PC-9 (cell line): ENCODE measurements around the gene SUSD5. TPM values are rescaled to one million over a fixed set of nuclear protein-coding genes. Genes with fewer than 3 reads are reported as not detected.

ENCODE experiments used
- BruUV-seq: library from RNA; stranded (reverse); fragments of 400-500 nt; replicated peaks from 2 replicates; lab custom pipeline; 2021; lab: Mats Ljungman, UMichigan
- CTCF ChIA-PET: fragments of 300-600 bp; sonication (Branson Sonifier 250); formaldehyde crosslinking; loops from one replicate; lab custom pipeline; 2022; ENCODE audit warnings: antibody characterized with exemption; lab: Charles Lee
- POLR2A ChIA-PET: fragments of 300-600 bp; sonication (Branson Sonifier 250); formaldehyde crosslinking; loops from one replicate; lab custom pipeline; 2022; ENCODE audit warnings: antibody characterized with exemption; ENCODE audit not compliant: unreplicated experiment; lab: Charles Lee
- DNase-seq, 2 experiments: peaks; one replicate each; pipeline versions ENCODE4 v3.0.0 to v3.0.0-alpha.2; 2015 to 2022; ENCODE audit warnings: mixed read lengths in 1 of 2
- H2AFZ ChIP-seq: fragments of 200-600 bp; sonication (generic); 2 replicates; pipeline ENCODE4 v1.8.1; 2017; ENCODE audit warnings: antibody characterized with exemption
- H3F3A ChIP-seq: fragments of 200-600 bp; sonication (generic); 2 replicates; pipeline ENCODE4 v1.8.1; 2017; ENCODE audit warnings: antibody characterized with exemption, mild to moderate bottlenecking, low read depth; ENCODE audit not compliant: insufficient read depth
- H3K27ac ChIP-seq: fragments of 200-600 bp; sonication (generic); 2 replicates; pipeline ENCODE4 v1.6.1; 2016; ENCODE audit warnings: mixed run types
- H3K27me3 ChIP-seq: fragments of 200-600 bp; sonication (generic); 2 replicates; pipeline ENCODE4 v1.6.1; 2016; ENCODE audit warnings: low read depth, mixed run types; ENCODE audit not compliant: insufficient read depth
- H3K36me3 ChIP-seq: fragments of 200-600 bp; sonication (generic); 2 replicates; pipeline ENCODE4 v1.6.1; 2016; ENCODE audit warnings: low read depth, mixed run types
- H3K4me1 ChIP-seq: fragments of 200-600 bp; sonication (generic); replicated peaks from 2 replicates; pipeline ENCODE4 v1.6.1; 2016; ENCODE audit warnings: mixed run types; ENCODE audit not compliant: insufficient read depth
- H3K4me2 ChIP-seq: fragments of 200-600 bp; sonication (generic); 2 replicates; pipeline ENCODE4 v1.6.1; 2017; ENCODE audit warnings: mixed run types
- H3K4me3 ChIP-seq: fragments of 200-600 bp; sonication (generic); 2 replicates; pipeline ENCODE4 v1.6.1; 2016; ENCODE audit warnings: mixed run types
- H3K79me2 ChIP-seq: fragments of 200-600 bp; sonication (generic); 2 replicates; pipeline ENCODE4 v1.6.1; 2017; ENCODE audit warnings: low read depth, mixed run types
- H3K9me2 ChIP-seq: fragments of 200-600 bp; sonication (generic); 2 replicates; pipeline ENCODE4 v1.8.1; 2017; ENCODE audit warnings: mild to moderate bottlenecking; ENCODE audit not compliant: insufficient read depth
- H3K9me3 ChIP-seq: fragments of 200-600 bp; sonication (generic); 2 replicates; pipeline ENCODE4 v1.8.1; 2016; ENCODE audit warnings: low read depth; ENCODE audit not compliant: insufficient read depth
- H4K20me1 ChIP-seq: fragments of 200-600 bp; sonication (generic); 2 replicates; pipeline ENCODE4 v1.8.1; 2017; ENCODE audit not compliant: insufficient read depth
- EZH2 ChIP-seq: fragments of 200-600 bp; sonication (generic); IDR thresholded peaks from 2 replicates; pipeline ENCODE4 v1.8.0; 2017; ENCODE audit warnings: antibody characterized with exemption, low read depth
- intact Hi-C: fragments of 100-400 bp; cut with micrococcal nuclease; formaldehyde crosslinking; loops from one replicate; pipeline ENCODE4 v1.10.0; 2022; ENCODE audit not compliant: unreplicated experiment
- total RNA-seq: library from RNA; stranded (reverse); gene quantifications from 2 replicates; pipeline ENCODE4 v1.2.3, GENCODE V29; 2021
- TF ChIP-seq, protein P1 (sequence below): fragments of 200-600 bp; sonication (generic); conservative IDR thresholded peaks from 2 replicates; pipeline ENCODE4 v1.6.1; 2017; ENCODE audit warnings: mixed run types, antibody characterized with exemption, mild to moderate bottlenecking, moderate library complexity

The SUSD5 gene
- total RNA-seq, 1 experiment from 2014 or later = 0.35 TPM

DNA sequence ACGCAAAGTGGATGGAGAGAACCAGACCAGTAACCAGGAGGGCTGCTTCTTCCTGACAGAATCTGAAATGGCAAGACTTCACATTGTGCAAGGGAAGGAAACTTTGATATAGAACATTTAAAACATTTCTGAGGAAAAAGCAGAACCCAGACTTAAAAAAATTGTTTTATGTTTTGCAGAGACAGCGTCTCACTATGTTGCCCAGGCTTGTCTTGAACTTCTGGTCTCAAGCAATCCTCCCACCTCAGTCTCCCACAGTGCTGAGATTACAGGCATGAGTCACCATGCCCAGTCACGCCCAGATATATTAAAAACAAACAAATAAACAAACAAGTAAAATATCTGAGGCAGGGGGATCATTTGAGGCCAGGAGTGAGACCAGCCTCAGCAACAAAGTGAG lies 58.6 kb downstream of the SUSD5 start:
- H3K4me2 ChIP-seq = no peak overlapping the region
- intact Hi-C loops = no loop called here
- no peaks in the 10 kb centered on the region for H3K9me3 ChIP-seq
- no peak overlapping the region for H3K27ac ChIP-seq
- DNase-seq = no peak
- no peaks in the 10 kb centered on the region for H3K79me2 ChIP-seq
- TF ChIP-seq, protein P1, sequence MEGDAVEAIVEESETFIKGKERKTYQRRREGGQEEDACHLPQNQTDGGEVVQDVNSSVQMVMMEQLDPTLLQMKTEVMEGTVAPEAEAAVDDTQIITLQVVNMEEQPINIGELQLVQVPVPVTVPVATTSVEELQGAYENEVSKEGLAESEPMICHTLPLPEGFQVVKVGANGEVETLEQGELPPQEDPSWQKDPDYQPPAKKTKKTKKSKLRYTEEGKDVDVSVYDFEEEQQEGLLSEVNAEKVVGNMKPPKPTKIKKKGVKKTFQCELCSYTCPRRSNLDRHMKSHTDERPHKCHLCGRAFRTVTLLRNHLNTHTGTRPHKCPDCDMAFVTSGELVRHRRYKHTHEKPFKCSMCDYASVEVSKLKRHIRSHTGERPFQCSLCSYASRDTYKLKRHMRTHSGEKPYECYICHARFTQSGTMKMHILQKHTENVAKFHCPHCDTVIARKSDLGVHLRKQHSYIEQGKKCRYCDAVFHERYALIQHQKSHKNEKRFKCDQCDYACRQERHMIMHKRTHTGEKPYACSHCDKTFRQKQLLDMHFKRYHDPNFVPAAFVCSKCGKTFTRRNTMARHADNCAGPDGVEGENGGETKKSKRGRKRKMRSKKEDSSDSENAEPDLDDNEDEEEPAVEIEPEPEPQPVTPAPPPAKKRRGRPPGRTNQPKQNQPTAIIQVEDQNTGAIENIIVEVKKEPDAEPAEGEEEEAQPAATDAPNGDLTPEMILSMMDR = no peak
- H4K20me1 ChIP-seq = no peaks in the 10 kb centered on the region
- no peaks in the 10 kb centered on the region for H3K36me3 ChIP-seq
- H3K27me3 ChIP-seq = no peaks in the 10 kb centered on the region
- ChIA-PET POLR2A (no interaction called here), CTCF (no interaction called here)
- no peak overlapping the region for H3K4me3 ChIP-seq
- H3F3A ChIP-seq = no peaks in the 10 kb centered on the region
- H2AFZ ChIP-seq = no peak overlapping the region
- H3K4me1 ChIP-seq = no peaks in the 10 kb centered on the region
- H3K9me2 ChIP-seq = no peaks in the 10 kb centered on the region
- no TSS peak for BruUV-seq

DNA sequence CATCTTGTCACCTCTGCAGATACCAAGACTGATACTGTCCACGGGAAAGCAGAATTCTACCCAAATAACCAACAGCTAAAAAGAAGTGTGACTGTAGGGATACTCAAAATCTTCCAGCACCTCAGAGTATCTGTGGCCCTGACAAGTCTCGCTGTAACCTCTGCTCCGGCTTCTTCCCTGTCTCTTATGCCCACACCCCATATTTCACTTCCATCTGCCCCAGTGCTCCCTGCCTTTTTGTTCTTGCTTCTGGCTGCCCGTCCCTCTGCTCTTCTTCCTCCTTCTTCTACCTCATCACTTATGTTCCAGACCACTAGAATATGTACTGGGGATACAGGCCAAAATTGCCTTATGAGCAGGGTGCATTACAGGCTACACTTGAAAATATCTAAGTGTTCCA lies 59.4 kb downstream of the SUSD5 start:
- no peaks in the 10 kb centered on the region for H3F3A ChIP-seq
- no peak overlapping the region for H2AFZ ChIP-seq
- H4K20me1 ChIP-seq = no peaks in the 10 kb centered on the region
- H3K9me3 ChIP-seq = no peaks in the 10 kb centered on the region
- no peak for DNase-seq
- H3K27me3 ChIP-seq = no peaks in the 10 kb centered on the region
- H3K27ac ChIP-seq = no peak overlapping the region
- no peaks in the 10 kb centered on the region for H3K79me2 ChIP-seq
- intact Hi-C loops = no loop called here
- H3K4me1 ChIP-seq = no peaks in the 10 kb centered on the region
- TF ChIP-seq EZH2 = no peak
- TF ChIP-seq, protein P1 = no peak
- no peak overlapping the region for H3K4me3 ChIP-seq
- POLR2A ChIA-PET = no interaction called here
- CTCF ChIA-PET = no interaction called here
- no TSS peak for BruUV-seq
- H3K4me2 ChIP-seq = no peak overlapping the region
- no peaks in the 10 kb centered on the region for H3K9me2 ChIP-seq
- no peaks in the 10 kb centered on the region for H3K36me3 ChIP-seq

DNA sequence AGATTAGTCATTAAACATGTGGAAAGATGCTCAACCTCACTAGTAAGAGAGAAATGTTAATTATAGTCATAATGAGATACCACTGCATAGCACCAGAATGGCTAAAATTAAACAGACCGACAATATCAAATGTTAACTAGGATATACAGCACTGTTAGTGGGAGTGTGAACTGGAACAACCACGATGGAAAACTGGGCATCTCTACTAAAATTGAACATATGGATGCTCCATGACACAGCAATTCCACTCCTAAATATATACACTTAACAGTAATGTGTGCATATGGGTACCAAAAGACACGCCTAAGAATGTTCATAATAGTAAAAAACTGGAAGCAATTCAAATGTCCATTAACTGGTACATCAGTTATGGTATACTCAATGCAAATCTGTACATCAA lies 63.3 kb downstream of the SUSD5 start:
- no peaks in the 10 kb centered on the region for H3F3A ChIP-seq
- no peak overlapping the region for H3K4me2 ChIP-seq
- no peak overlapping the region for H2AFZ ChIP-seq
- H3K9me2 ChIP-seq = no peaks in the 10 kb centered on the region
- DNase-seq = no peak
- H3K4me1 ChIP-seq = no peaks in the 10 kb centered on the region
- no peak overlapping the region for H3K4me3 ChIP-seq
- H3K27ac ChIP-seq = no peak overlapping the region
- H3K9me3 ChIP-seq = no peaks in the 10 kb centered on the region
- no peaks in the 10 kb centered on the region for H3K79me2 ChIP-seq
- no peaks in the 10 kb centered on the region for H3K36me3 ChIP-seq
- CTCF ChIA-PET = no interaction called here
- no peaks in the 10 kb centered on the region for H3K27me3 ChIP-seq
- no peak for TF ChIP-seq EZH2
- POLR2A ChIA-PET = no interaction called here
- intact Hi-C loops = no loop called here
- no TSS peak for BruUV-seq
- no peaks in the 10 kb centered on the region for H4K20me1 ChIP-seq

DNA sequence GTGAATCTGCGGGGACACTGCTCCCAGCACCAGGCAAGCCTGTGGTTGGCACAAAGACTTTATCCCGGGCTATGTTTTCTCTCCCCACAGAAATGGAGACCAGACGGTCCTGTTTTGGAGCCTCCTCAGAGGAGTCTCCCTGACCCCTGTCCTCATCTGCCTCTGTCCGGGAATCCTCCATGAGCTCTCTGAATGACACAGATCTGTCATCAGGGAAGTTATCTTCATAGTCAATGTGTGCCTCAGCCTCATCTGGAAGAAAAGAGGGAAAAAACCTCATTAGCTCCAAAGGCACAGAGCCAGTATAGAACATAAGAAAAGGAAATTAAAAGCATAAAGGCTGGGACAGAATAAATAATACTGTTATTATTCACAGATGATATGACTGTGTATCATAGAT lies 64.8 kb downstream of the SUSD5 start:
- H4K20me1 ChIP-seq = no peaks in the 10 kb centered on the region

More for the DNA sequence above, 64.8 kb downstream of the SUSD5 start:
- intact Hi-C loops = no loop called here
- BruUV-seq = no TSS peak
- Histone ChIP-seq H2AFZ (no peak overlapping the region), H3K4me1 (no peaks in the 10 kb centered on the region), H3F3A (no peaks in the 10 kb centered on the region), H3K27me3 (no peaks in the 10 kb centered on the region), H3K9me2 (no peaks in the 10 kb centered on the region), H3K36me3 (no peaks in the 10 kb centered on the region), H3K4me2 (no peak overlapping the region), H3K4me3 (no peak overlapping the region), H3K27ac (no peak overlapping the region), H3K9me3 (no peaks in the 10 kb centered on the region), H3K79me2 (no peaks in the 10 kb centered on the region)
- ChIA-PET CTCF (no interaction called here), POLR2A (no interaction called here)
- TF ChIP-seq, protein P1 = no peak
- TF ChIP-seq EZH2 = no peak
- no peak for DNase-seq
